Esophagus muscularis mucosa (tissue), 4 donors: ENCODE results near the gene STYXL1.

Experiments used
- CTCF ChIP-seq, 3 experiments: fragments of 200-600 bp in 2 of 3; fragments of 450-650 bp in 1 of 3; sonication (generic) in 2 of 3; IDR thresholded peaks; one replicate each; pipeline ENCODE4 v1.5.1; 2017 to 2019; ENCODE audit warnings: antibody characterized with exemption in 3 of 3, mild to moderate bottlenecking in 2 of 3, moderate library complexity in 1 of 3
- EP300 ChIP-seq: sonication (generic); formaldehyde crosslinking; IDR thresholded peaks from one replicate; pipeline ENCODE4 v1.6.1; 2017; ENCODE audit warnings: antibody characterized with exemption
- POLR2AphosphoS5 ChIP-seq, 2 donors: sonication (generic); formaldehyde crosslinking; IDR thresholded peaks; one replicate each; pipeline ENCODE4 v1.6.1; 2017; ENCODE audit warnings: antibody characterized with exemption in 2 of 2

GRCh38 chr7:76023002-76023401 lies 24.8 kb downstream of the STYXL1 start:
- TF ChIP-seq CTCF (IDR thresholded peaks at IDR 0.05) (no peak), EP300 (no peak), POLR2AphosphoS5 (IDR thresholded peaks at IDR 0.05) (no peak)
